Endothelial cell of umbilical vein (primary cell): ENCODE results near the gene SLC6A6. TPM values are rescaled to one million over a fixed set of nuclear protein-coding genes. Genes with fewer than 3 reads are reported as not detected.

Experiments
- BruUV-seq: library from RNA; stranded (reverse); fragments of 400-500 nt; replicated peaks from 2 replicates; lab custom pipeline; 2021; lab: Mats Ljungman, UMichigan
- CTCF ChIA-PET: fragments of 300-600, 350-600 bp; sonication (Branson Sonifier 250); formaldehyde crosslinking; loops from one replicate; lab custom pipeline; 2021; ENCODE audit warnings: antibody characterized with exemption, inconsistent platforms; lab: Charles Lee
- POLR2A ChIA-PET: fragments of 300-600, 350-600 bp; sonication (Branson Sonifier 250); formaldehyde crosslinking; loops from one replicate; lab custom pipeline; 2021; ENCODE audit warnings: antibody characterized with exemption, inconsistent platforms; lab: Charles Lee
- DNase-seq: peaks from one replicate; pipeline ENCODE4 v3.0.0-alpha.2; 2011; ENCODE audit warnings: low read depth, low spot score
- FAIRE-seq: peaks from 2 replicates; lab custom pipeline; 2011; peaks lifted over from hg19 to GRCh38; lab: Jason Lieb, UNC
- H2AFZ ChIP-seq: 2 replicates; pipeline ENCODE4 v1.6.0; 2012; ENCODE audit warnings: low read depth, low read length, control low read depth, inconsistent platforms
- H3K27ac ChIP-seq: 2 replicates; pipeline ENCODE4 v1.5.1; 2011; ENCODE audit warnings: low read depth, mild to moderate bottlenecking, control low read depth, low read length, moderate library complexity; ENCODE audit not compliant: insufficient read depth
- H3K27me3 ChIP-seq, 2 experiments: 2 replicates each; pipeline versions ENCODE4 v1.6.0 to v1.6.1; 2011; ENCODE audit warnings: low read length in 2 of 2, mixed read lengths in 1 of 2; ENCODE audit not compliant: control insufficient read depth in 2 of 2, insufficient read depth in 2 of 2
- H3K36me3 ChIP-seq, 2 experiments: 2 replicates in 1 of 2; 3 replicates in 1 of 2; pipeline ENCODE4 v1.5.1; 2011; ENCODE audit warnings: low read length in 2 of 2, mild to moderate bottlenecking in 1 of 2, moderate library complexity in 1 of 2; ENCODE audit not compliant: control insufficient read depth in 2 of 2, insufficient read depth in 2 of 2; ENCODE audit errors: extremely low read depth in 1 of 2
- H3K4me1 ChIP-seq: 3 replicates; pipeline ENCODE4 v1.5.1; 2011; ENCODE audit warnings: mild to moderate bottlenecking, low read length; ENCODE audit not compliant: control insufficient read depth, insufficient read depth; ENCODE audit errors: extremely low read depth
- H3K4me2 ChIP-seq: 2 replicates; pipeline ENCODE4 v1.6.1; 2011; ENCODE audit warnings: low read length, control low read depth, mixed read lengths; ENCODE audit not compliant: insufficient read depth
- H3K4me3 ChIP-seq, 3 experiments: fragments of 200-600 bp in 1 of 3; sonication (generic), shearing (Covaris generic) in 1 of 3; replicated peaks in 1 of 3; 2 replicates each; pipeline ENCODE4 v1.5.1; 2011 to 2016; ENCODE audit warnings: control low read depth in 3 of 3, low read length in 3 of 3, mild to moderate bottlenecking in 2 of 3, inconsistent platforms in 1 of 3, low read depth in 1 of 3, moderate library complexity in 1 of 3; ENCODE audit not compliant: insufficient read depth in 1 of 3
- H3K79me2 ChIP-seq: 2 replicates; pipeline ENCODE4 v1.6.0; 2012; ENCODE audit warnings: low read length, inconsistent platforms; ENCODE audit not compliant: control insufficient read depth, insufficient read depth
- H3K9ac ChIP-seq: replicated peaks from 2 replicates; pipeline ENCODE3; 2011; ENCODE audit warnings: low read length, control low read depth; ENCODE audit not compliant: insufficient read depth; ENCODE audit errors: extremely low read depth
- H3K9me1 ChIP-seq: replicated peaks from 3 replicates; pipeline ENCODE4 v1.6.0; 2011; ENCODE audit warnings: mild to moderate bottlenecking, low read length; ENCODE audit not compliant: control insufficient read depth, insufficient read depth; ENCODE audit errors: extremely low read depth
- H3K9me3 ChIP-seq: replicated peaks from 2 replicates; pipeline ENCODE4 v1.5.1; 2012; ENCODE audit warnings: low read length, inconsistent platforms; ENCODE audit not compliant: control insufficient read depth, insufficient read depth
- H4K20me1 ChIP-seq: replicated peaks from 2 replicates; pipeline ENCODE3; 2011; ENCODE audit warnings: mild to moderate bottlenecking, low read length; ENCODE audit not compliant: control insufficient read depth, insufficient read depth; ENCODE audit errors: extremely low read depth
- CTCF ChIP-seq, 2 donors: IDR thresholded peaks; 1 replicate in 1 of 2; 2 replicates in 1 of 2; pipeline ENCODE4 v1.5.1; 2011; ENCODE audit warnings: low read length in 2 of 2, mild to moderate bottlenecking in 2 of 2, moderate library complexity in 2 of 2, control low read depth in 1 of 2, inconsistent platforms in 1 of 2, low read depth in 1 of 2; ENCODE audit not compliant: insufficient read depth in 1 of 2; ENCODE audit errors: extremely low read depth in 1 of 2
- EZH2 ChIP-seq: IDR thresholded peaks from 2 replicates; pipeline ENCODE4 v1.6.1; 2012; ENCODE audit warnings: borderline replicate concordance, low read depth, mild to moderate bottlenecking, moderate library complexity, low read length, inconsistent platforms; ENCODE audit not compliant: severe bottlenecking
- FOS ChIP-seq: IDR thresholded peaks from 2 replicates; pipeline ENCODE4 v1.6.1; 2011; ENCODE audit warnings: mild to moderate bottlenecking, low read length, moderate library complexity, borderline replicate concordance; ENCODE audit not compliant: insufficient read depth
- GATA2 ChIP-seq: IDR thresholded peaks from 2 replicates; pipeline ENCODE4 v1.7.0; 2011; ENCODE audit warnings: low read depth, mild to moderate bottlenecking, moderate library complexity, mixed read lengths, low read length; ENCODE audit not compliant: insufficient read length, insufficient read depth
- JUN ChIP-seq: IDR thresholded peaks from 2 replicates; pipeline ENCODE4 v1.6.1; 2011; ENCODE audit warnings: borderline replicate concordance, low read depth; ENCODE audit not compliant: insufficient read length, insufficient read depth
- MAX ChIP-seq: IDR thresholded peaks from 2 replicates; pipeline ENCODE4 v1.6.1; 2011; ENCODE audit not compliant: insufficient read depth, insufficient read length
- MYC ChIP-seq: IDR thresholded peaks from one replicate; pipeline ENCODE4 v1.6.1; 2011; ENCODE audit warnings: mild to moderate bottlenecking, low read depth, low read length
- POLR2A ChIP-seq: IDR thresholded peaks from 2 replicates; pipeline ENCODE4 v1.6.1; 2012; ENCODE audit warnings: low read depth, mild to moderate bottlenecking, control low read depth, low read length
- POLR2AphosphoS5 ChIP-seq: IDR thresholded peaks from 2 replicates; pipeline ENCODE4 v1.6.1; 2012; ENCODE audit warnings: low read depth, mild to moderate bottlenecking, control low read depth, low read length, moderate library complexity; ENCODE audit not compliant: insufficient read depth
- dilution Hi-C: fragments of 300-500 bp; cut with MboI; formaldehyde crosslinking; loops from one replicate; pipeline ENCODE4 v1.15.0; 2019; ENCODE audit warnings: low sequenced_read_pairs; ENCODE audit not compliant: extremely low pct_ligation_motif_present
- intact Hi-C: fragments of 100-400 bp; cut with micrococcal nuclease; formaldehyde crosslinking; loops from one replicate; pipeline ENCODE4 v1.10.0; 2022
- polyA plus RNA-seq, 4 experiments: library from polyadenylated mRNA; depleted of rRNA in 3 of 4; stranded (reverse) in 3 of 4; unstranded in 1 of 4; fragments of >200 nt; gene quantifications; 2 replicates each; pipeline versions ENCODE4 v1.2.1 to v1.2.3, GENCODE V29; 2011 to 2012; ENCODE audit warnings: missing spikeins in 1 of 4
- total RNA-seq: library from RNA; stranded (reverse); gene quantifications from 2 replicates; pipeline ENCODE4 v1.2.3, GENCODE V29; 2021

The SLC6A6 gene
- total and polyA plus RNA-seq, 2 donors (not counting 3 experiments of a cell fraction or from before 2014, with no cell fraction given): 25.7 to 38.0 TPM

GRCh38 chr3:14406766-14407165 is 4.4 kb downstream of the SLC6A6 start:
- no TSS peak for BruUV-seq
- Histone ChIP-seq H3K36me3 (no peaks in the 10 kb centered on the region), H3K9me1 (no peaks in the 10 kb centered on the region), H4K20me1 (no peaks in the 10 kb centered on the region), H3K9ac (no peak overlapping the region), H3K27ac (no peak overlapping the region), H3K4me2 (no peak overlapping the region), H3K27me3 (no peaks in the 10 kb centered on the region), H2AFZ (no peak overlapping the region), H3K4me1 (peaks cover 24% of the 10 kb centered on the region), H3K79me2 (peaks cover 60% of the 10 kb centered on the region), H3K4me3 (no peak overlapping the region), H3K9me3 (no peaks in the 10 kb centered on the region)
- intact Hi-C loops: loop anchor here (10.0 kb wide), 2 partner anchors 262 to 512 kb away; no protein-coding TSS in a partner anchor
- ChIA-PET POLR2A (no interaction called here), CTCF (interaction anchor here (0.5 to 1.7 kb wide), 3 partner anchors 25 to 62 kb away, joined by 3 to 5 read pairs (median 4); no protein-coding TSS in a partner anchor)
- FAIRE-seq: no peak
- dilution Hi-C loops: no loop called here
- DNase-seq: no peak
- TF ChIP-seq CTCF (IDR thresholded peaks at IDR 0.05; ENCODE audit: extremely low read depth in 1 of 2, insufficient read depth in 1 of 2, low read depth in 1 of 2, low read length in 2 of 2) (no peak), JUN (no peak), MYC (no peak), POLR2A (no peak), GATA2 (no peak), POLR2AphosphoS5 (no peak), MAX (no peak), FOS (no peak), EZH2 (no peak)
